UCSD-AML1 (cell line): ENCODE data around the gene OVOL1.

Source experiments
- DNase-seq: peaks from one replicate; lab custom pipeline; 2025; ENCODE audit not compliant: unreplicated experiment; lab: John Stamatoyannopoulos, UW

OVOL1 gene

GRCh38 chr11:65790902-65791650 is 4.2 kb downstream of the OVOL1 start:
- no peak for DNase-seq

GRCh38 chr11:65791719-65792213 is 4.9 kb downstream of the OVOL1 start:
- DNase-seq, result peak; percentile 80

DNA sequence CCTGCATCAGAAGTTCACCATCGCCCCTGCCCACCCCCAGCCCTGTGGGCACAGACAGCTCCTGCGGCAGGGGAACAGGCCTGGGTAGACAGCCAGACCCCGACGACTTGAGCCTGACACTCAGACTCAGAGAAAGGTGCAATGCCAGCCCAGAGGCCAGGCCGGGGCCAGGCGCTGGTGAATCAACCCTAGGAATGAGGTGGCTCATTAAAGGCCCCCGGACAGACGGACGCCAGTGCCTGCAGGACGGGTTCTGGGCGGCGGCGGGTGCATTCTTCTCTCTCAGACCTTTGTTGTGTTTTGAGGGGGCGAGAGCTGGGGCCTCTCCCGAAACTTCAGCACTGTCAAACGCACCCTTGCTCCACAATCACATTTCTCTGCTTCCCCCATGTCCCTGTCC is 5.6 kb downstream of the OVOL1 start:
- no peak for DNase-seq

GRCh38 chr11:65793144-65793581 is 6.3 kb downstream of the OVOL1 start:
- DNase-seq, result no peak

GRCh38 chr11:65793625-65794400 is 7.0 kb downstream of the OVOL1 start:
- DNase-seq, result no peak

DNA sequence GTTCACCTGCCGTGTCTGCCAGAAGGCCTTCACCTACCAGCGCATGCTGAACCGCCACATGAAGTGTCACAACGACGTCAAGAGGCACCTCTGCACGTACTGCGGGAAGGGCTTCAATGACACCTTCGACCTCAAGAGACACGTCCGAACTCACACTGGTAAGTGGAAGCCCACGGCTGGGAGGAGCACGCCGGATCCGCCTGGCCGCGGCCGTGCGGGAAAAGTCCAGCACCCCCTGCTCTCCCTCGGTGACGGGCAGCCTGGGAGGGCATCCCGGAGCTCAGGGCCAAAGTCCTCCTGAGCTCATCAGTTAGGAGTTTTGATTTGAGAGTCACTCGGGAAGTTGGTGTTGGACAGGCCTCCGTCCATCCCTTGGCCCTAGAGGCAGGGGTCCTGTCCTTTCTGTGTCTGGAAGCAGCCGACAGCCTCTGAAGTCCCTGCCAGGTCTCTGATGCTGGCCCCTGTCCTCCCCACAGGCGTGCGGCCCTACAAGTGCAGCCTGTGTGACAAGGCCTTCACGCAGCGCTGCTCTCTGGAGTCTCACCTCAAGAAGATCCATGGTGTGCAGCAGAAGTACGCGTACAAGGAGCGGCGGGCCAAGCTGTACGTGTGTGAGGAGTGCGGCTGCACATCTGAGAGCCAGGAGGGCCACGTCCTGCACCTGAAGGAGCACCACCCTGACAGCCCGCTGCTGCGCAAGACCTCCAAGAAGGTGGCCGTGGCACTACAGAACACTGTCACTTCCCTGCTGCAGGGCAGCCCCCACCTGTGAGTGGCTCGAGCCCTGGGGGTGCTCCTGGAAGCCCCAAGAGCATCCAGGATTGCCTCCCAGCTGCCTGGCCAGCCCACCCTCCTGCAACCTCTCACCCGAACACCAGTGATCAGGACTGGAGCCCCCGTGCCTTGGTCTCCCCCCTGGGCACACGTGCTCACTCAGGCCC is 8.0 kb downstream of the OVOL1 start:
- no peak for DNase-seq

GRCh38 chr11:65796726-65797601 is 10.1 kb downstream of the OVOL1 start:
- no peak for DNase-seq

GRCh38 chr11:65797711-65798110 is 10.8 kb downstream of the OVOL1 start:
- DNase-seq, result no peak

GRCh38 chr11:65798882-65799281 is 12.0 kb downstream of the OVOL1 start:
- no peak for DNase-seq

DNA sequence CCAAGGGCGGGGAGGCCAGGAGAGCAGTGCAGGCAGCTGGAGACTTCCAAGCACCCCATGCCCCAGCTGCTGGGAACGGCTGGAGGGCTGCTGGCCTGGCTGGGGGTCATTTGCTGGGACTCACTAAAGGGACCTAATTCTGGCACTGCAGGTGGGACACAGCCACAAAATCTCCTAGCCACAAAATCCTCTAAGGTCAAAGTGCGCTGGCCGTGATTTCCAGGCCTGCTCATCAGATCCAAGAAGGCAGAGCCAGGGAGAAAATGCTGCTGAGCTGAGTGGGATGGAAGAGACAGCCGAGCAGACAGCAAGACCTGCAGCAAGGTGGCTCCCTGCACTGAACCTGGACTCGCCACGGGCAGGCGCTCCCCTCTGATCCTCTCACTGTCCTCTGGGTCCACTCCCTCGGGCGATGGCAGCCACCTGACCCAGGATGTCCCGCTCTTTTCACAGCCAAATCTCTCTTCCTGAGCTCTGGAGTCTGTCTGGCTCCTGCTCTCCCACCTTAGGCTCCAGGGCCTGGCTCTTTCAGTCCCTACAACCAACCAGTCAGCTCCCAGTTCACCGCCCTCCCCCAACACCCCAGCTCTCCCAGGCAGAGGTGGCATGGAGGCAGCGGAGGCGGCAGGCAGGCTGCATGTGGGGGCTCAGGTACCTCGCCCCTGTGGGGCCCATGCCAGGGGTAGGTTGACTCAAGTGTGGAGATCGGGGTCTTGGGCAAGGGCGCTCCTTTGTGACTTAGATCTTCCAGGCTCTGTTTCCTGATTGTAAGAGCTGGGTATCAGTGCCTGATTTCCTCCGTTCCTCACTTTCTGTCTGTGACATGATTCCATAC is 14.5 kb downstream of the OVOL1 start:
- DNase-seq, result no peak

DNA sequence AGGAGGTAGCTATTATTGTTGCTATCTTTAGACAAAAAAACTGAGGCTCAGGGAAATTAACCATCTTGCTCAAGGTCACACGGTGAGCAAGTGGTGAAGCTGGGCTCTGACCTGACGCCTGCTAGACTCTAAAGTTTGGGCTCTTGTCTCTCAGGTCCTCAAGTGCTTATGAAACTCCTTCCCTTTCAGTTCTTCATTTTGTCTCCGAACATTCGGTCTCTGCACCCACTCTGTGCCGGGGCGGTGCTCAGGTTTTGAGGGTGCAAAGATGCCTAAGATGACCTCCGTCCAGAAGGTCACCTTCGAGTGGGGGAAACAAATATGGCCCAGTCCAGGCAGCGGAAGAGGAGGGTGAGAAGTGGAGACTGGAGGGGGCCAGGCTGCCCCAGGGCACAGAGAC is 16.0 kb downstream of the OVOL1 start:
- DNase-seq, result no peak

DNA sequence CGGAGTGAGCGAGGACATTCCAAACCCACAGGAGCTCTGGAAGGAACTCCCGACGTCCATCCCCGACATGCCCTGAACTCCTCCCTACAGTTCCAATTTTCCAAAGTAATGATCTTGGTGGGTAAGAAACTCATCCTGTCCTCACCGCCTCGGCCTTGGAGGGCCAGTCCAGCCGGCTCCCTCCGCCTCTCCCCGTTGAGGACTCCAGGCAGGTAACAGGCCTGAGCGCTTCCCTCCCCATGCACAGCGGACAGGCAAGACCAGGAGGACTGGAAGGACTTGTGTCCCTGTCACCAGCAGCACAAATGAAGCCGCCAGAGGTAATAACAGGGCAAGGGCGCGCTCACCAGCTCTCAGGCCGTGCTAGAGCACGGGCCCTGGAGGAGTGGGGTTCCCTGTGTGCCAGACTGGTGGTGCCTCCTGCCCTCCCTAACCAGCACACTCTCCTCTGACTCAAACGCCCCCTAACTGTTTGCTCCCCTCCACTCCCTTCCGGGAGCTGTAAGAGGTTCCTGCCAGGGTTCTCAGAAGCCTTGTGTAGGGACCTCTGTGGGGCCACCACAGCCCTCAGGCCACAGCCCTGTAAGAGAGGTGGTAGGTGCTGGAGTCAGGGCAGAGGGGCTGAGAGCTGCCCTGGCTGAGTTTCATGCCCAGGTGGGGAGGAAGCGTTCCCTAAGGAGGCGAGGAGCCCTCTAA is 17.1 kb downstream of the OVOL1 start:
- DNase-seq, result no peak

- no peak for DNase-seq
These were observed 20.1 kb downstream of the OVOL1 start for GRCh38 chr11:65806979-65807378.

- no peak for DNase-seq
These were observed 22.0 kb downstream of the OVOL1 start for GRCh38 chr11:65808744-65809341.

DNA sequence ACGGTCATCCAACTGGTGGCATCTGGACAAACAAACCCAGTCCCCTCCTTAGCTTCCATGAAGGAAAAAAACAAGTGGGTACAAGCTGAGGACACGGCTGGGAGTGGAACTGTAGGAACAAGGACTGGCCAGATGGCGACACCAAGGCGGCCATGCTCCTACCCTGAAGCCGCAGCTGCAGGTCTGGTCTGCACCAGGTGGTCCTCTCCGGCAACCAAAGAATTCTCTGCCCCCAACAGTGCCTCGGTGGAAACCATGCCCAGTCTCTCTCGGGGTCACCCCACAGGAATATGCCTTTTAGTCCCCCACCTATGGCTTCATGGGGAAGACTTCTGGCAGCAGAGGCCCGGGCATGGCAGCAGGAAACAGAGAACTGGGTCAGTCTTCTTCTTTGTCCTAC is 22.6 kb downstream of the OVOL1 start:
- DNase-seq, result no peak

- DNase-seq, result no peak
These were observed 23.4 kb downstream of the OVOL1 start for GRCh38 chr11:65810046-65810868.

GRCh38 chr11:65811764-65812475 is 25.1 kb downstream of the OVOL1 start:
- DNase-seq, result no peak
